Adrenal gland (tissue), 5 donors: ENCODE measurements around the gene HIP1R.

ENCODE experiments used
- CTCF ChIP-seq, 6 experiments: fragments of 450-650 bp in 4 of 6; fragments of 200-600 bp in 2 of 6; sonication (generic) in 1 of 6; IDR thresholded peaks; 1 replicate in 5 of 6; 2 replicates in 1 of 6; pipeline versions ENCODE4 v1.5.1 to v1.8.0; 2016 to 2021; ENCODE audit warnings: antibody characterized with exemption in 6 of 6, mild to moderate bottlenecking in 2 of 6, moderate library complexity in 1 of 6
- POLR2A ChIP-seq, 2 donors: fragments of 450-650 bp; IDR thresholded peaks; one replicate each; pipeline ENCODE4 v1.6.1; 2017; ENCODE audit warnings: antibody characterized with exemption in 2 of 2, mild to moderate bottlenecking in 2 of 2, moderate library complexity in 1 of 2
- donor health status: DM: no; HTN: no; CAD: no.

DNA sequence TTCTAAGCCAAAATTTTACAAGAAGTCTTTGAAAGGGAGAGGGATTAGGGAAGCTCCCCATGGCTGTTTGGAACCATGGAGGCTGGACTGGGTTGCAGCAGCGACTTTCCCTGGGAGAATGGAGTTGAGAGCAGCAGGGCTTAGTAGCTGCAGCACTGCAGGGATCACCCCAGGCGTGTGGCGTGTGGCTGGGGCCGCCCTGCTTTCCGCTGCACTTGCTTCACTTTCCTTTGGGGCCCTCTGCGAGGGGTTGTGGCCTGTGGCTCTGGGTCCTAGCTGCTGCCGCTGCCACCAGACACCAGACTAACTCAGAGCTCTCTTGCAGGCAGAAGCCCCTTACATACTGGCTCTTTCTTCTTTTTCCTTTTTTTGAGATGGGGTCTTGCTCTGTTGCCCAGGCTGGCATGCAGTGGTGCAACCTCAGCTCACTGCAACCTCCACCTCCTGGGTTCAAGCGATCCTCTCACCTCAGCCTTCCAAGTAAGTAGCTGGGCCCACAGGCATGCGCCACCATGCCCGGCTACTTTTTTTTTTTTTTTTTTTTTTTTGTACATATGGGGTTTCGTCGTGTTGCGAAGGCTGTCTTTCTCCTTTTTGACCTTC lies 35.5 kb upstream of the HIP1R start:
- TF ChIP-seq CTCF (IDR thresholded peaks at IDR 0.05): no peak
- no peak for TF ChIP-seq POLR2A (IDR thresholded peaks at IDR 0.05)
